GM19238 (cell line): Measurements from ENCODE around the gene RNU4-1.
"Not testable (repeated sequence)": the region's sequence is repeated elsewhere in the genome, so short reads cannot be mapped to it uniquely, and the experiment has no call there.

ENCODE experiments used
- DNase-seq: peaks from one replicate; pipeline ENCODE4 v3.0.0; 2011; ENCODE audit warnings: low spot score; ENCODE audit not compliant: insufficient read length

Gene RNU4-1

DNA sequence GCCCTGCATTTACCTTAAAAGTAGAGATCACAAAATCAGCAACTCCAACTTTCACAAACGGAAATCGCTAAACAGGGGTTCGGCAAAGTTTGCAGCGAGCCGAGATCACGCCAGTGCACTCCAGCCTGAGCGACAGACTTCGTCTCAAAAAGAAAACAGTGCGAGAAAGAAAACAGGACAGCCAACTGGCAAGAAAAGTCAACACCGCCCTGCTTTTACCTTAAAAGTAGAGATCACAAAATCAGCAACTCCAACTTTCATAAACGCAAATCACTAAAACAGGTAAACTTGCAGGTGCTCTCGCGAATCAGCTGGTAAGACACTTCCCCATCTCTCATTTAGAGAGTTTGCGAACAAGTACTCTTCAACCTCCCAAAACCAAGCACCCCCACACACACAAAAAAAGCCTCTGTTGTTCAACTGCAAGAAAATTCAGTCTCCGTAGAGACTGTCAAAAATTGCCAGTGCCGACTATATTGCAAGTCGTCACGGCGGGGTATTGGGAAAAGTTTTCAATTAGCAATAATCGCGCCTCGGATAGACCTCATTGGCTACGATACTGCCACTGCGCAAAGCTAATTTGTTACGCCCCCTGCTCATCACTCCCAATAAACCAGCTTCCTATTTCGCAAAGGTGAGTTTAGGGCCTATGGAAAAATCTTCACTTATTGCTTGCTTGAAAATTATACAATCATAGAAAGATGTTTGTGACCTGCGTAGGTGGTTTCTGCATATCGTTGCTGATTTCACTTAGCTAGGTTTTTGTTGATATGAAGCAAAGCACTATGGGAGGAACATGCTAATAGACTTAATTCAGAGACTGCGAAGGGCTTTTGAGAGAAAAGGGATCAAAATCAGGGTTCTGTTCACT lies at the start of gene RNU4-1:
Gene RNU4-1, minus strand, starts transcription at position 577 of the 871 bp plus-strand sequence.
- peak; percentile 21 for DNase-seq

DNA sequence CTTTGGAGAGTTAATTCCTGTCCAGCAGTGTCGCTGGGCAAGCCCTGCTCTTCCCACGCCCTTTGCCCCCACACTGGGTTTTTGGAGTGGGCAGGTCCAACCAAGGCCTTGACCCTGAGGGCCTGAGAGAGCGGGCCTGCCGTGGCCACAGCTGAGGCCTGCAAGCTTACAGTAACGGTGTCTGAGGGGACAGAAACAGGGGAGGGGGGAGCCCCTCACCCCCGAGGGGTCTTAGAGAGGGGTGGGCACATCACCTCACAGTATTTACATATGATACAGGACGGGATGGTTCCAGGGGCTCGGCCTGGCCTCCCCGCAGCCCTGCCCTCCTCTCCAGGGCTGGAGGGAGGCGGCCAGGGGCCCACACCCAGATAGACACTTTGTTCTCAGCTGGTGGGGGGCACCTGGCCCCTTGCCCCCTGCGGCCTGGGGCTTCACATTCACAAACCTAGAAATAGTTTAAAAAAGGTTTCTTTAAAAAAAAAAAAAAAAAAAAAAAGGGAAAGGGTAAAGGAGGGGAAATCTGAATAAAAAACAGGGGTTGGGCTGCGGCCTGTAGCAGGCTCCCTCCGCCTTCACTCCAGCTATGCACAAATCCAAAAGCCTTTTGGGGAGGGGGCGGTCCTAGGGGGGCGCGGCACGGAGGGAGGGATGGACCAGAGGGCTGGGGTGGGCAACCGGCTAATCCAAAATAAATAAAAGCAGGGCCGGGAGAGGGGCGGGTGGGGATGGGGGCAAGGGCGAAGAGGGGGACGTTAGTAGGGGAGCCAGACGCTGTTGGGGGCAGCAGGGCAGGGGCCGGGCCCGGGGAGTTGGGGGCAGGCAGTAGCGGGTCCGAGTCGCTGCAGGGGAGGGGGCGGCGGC lies 49.4 kb upstream of the RNU4-1 start:
- DNase-seq, result no peak

DNA sequence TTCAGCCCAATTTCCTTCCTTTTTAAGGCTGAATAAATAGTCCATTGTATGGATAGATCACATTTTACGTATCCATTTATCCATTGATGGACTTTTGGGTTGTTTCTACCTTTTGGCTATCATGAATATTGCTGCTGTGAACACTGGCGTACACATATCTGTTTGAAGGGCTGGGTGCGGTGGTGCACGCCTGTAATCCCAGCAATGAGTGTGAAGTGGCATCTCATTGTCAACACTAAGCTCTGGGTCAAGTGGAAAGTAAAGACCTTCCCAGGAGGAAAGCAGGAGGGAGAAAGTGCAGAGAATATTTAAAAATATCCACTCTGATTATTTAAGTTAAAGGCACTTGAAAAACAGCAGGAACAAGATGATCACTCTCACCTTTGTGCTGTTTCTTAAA lies 46.2 kb upstream of the RNU4-1 start:
- DNase-seq, result no peak

DNA sequence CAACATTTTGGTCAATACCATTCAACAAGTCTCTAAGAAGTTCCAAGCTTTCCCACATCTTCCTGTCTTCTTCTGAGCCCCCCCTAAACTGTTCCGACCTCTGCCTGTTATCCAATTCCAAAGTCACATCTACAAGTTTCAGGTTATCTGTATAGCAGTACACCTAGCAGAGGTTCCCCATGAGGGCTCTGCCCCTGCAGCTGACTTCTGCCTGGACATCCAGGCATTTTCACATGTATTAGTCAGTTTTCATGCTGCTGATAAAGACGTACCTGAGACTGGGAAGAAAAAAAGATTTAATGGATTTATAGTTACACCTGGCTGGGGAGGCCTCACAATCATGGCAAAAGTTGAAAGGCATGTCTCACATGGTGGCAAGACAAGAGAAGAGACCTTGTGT lies 44.7 kb upstream of the RNU4-1 start:
- no peak for DNase-seq

DNA sequence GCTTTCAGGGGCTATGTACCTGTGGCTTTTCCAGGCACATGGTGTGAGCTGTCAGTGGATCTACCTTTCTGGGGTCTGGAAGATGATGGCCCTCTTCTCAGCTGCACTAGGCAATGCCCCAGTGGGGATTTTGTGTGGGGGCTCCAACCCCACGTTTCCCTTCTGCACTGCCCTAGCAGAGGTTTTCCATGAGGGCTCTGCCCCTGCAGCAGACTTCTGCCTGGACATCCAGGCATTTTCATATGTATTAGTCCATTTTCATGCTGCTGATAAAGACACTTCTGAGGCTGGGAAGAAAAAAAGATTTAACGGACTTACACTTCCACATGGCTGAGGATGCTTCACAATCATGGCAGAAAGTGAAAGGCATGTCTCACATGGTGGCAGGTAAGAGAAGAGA lies 43.4 kb upstream of the RNU4-1 start:
- not testable (repeated sequence) for DNase-seq

DNA sequence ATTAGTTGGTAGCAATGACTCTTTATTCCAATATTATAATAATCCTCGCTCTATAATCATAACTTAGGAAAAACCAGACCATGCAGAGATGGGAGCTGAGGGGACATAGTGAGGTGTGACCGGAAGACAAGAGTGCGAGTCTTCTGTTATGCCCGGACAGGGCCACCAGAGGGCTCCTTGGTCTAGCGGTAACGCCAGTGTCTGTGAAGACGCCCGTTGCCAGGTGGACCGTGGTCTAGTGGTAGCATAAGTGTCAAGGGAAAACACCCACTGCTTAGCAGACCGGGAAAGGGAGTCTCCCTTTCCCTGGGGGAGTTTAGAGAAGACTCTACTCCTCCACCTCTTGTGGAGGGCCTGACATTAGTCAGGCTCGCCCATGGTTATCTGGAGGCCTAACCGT lies 42.4 kb upstream of the RNU4-1 start:
- not testable (repeated sequence) for DNase-seq

DNA sequence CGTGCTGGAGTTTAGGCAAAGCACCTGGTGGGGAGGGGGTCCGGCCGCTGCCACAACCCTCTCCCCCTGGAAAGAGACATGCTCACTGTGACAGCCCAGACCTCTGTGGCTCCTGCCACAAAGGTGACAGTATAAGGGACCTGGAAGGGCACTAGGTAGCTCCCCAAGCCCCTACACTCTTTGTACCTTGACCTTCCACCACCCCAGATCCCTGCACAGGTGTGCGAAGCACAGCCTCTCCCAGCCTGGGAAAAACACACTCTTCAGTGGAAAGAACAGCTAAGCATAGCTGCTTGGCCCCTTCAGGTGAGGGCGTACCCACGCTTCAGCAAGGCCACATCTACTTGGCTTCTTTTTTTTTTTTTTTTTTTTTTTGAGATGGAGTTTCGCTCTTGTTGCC lies 39.5 kb upstream of the RNU4-1 start:
- no peak for DNase-seq

DNA sequence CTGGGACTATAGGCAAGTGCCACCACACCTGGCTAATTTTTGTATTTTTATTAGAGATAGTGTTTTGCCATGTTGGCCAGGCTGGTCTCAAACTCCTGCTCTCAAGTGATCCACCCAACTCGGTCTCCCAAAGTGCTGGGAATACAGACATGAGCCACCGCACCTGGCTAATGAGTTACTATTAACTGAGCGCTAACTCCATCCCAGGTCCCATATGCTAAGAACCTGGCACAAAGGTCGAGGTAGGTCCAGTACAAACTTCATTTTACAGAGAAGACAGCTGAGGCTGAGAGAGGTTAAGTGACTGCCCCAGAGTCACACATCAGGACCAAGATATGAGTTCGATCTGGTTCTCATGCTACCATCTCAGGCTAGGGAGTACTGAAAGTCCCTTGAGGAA lies 39.0 kb upstream of the RNU4-1 start:
- no peak for DNase-seq

DNA sequence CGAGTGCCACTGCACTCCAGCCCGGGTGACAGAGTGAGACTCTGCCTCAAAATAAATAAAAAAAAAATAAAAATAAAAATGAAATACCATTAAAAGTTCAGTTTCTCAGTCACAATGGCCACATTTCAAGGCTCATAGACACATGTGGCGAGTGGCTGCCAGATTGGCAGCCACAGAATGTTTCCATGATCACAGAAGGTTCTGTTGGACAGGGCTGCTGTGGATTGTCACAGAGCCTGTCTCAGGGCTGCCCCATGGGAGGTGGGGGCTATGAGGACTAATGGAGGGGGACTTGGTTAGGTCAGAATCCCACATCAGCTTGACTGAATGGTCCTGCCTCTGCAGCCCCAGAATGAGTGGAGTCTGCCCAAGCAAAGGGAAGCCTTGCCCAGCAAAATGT lies 38.4 kb upstream of the RNU4-1 start:
- no peak for DNase-seq

DNA sequence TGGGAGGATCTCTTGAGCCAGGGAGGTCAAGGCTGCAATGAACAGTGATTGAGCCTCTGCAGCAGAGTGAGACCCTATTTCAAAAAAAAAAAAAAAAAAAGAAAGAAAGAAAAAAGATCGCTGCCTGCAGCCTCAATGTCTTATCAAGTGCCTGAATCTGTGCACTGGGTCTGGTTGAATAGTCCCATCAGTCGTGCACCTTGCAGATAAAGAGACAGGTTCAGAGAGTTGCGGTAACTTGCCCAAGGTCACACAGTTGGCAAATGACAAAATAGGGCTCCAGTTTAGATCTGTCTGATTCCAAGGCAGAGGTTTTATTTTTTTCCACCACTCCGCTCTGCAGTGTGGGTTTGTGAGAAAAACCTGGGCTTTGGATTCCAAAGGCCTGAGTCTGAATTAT lies 35.2 kb upstream of the RNU4-1 start:
- no peak for DNase-seq

DNA sequence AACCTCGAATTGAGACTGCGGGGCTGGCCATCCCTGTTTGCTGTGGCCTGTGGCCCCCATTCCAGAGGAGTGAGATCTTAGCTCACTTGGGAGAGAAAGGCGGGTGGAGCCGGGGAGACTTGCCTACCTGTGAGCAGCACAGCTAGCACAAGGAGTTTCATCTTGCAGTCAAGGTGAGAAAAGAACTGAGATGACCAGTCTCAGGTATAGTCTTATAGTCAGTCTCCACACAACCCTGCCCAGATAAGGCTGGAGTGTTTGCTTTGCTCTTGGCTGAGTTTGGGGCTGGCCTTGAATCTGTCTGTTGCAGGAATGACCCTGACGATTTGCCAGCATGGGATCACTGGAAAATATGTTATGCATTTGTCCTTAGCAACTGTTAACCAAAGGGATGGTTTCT lies 34.6 kb upstream of the RNU4-1 start, which contains the start of gene PLA2G1B:
Gene PLA2G1B, minus strand, starts transcription at position 187 of the 400 bp plus-strand sequence. Its CDS starts 26 bp downstream, at position 161.
- DNase-seq, result no peak

DNA sequence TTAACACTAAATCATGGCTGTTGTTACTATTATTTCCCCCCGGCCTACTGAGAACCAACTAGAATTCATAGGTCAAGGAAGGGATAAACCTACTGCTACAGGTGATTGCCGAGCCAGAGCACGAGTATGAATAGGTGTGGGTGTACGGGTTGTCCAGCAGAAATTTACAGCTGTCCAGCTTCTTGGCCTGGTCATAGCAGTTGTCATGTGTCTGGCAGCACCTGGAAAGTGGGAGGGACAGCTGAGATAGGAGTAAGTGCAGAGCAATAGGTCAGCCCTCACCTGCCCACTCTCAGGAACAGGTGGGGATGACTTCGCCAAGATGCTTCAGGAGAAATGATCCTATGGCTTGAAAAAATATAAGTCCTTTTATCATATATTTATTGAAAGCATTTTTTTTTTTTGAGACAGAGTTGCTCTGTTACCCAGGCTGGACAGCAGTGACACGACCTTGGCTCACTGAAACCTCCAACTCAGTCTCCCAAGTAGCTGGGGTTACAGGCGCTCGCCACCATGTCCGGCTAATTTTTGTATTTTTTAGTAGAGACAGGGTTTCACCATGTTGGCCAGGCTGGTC lies 31.9 kb upstream of the RNU4-1 start:
- DNase-seq, result no peak

DNA sequence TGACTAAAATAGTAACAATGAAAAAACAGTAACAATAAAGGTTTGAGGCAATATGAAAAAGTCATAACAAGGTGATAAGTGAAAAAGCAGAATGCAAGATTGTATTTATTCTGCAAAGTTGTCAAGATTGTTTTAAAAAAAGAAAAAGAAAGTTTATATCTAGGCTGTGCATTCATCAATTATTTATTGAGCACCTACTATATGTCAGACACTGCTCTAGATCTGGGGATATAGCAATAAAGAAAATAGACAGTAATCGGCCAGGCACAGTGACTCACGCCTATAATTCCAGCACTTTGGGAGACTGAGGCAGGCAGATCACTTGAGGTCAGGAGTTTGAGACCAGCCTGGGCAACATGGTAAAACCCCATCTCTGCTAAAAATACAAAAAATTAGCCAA lies 30.7 kb upstream of the RNU4-1 start:
- no peak for DNase-seq

DNA sequence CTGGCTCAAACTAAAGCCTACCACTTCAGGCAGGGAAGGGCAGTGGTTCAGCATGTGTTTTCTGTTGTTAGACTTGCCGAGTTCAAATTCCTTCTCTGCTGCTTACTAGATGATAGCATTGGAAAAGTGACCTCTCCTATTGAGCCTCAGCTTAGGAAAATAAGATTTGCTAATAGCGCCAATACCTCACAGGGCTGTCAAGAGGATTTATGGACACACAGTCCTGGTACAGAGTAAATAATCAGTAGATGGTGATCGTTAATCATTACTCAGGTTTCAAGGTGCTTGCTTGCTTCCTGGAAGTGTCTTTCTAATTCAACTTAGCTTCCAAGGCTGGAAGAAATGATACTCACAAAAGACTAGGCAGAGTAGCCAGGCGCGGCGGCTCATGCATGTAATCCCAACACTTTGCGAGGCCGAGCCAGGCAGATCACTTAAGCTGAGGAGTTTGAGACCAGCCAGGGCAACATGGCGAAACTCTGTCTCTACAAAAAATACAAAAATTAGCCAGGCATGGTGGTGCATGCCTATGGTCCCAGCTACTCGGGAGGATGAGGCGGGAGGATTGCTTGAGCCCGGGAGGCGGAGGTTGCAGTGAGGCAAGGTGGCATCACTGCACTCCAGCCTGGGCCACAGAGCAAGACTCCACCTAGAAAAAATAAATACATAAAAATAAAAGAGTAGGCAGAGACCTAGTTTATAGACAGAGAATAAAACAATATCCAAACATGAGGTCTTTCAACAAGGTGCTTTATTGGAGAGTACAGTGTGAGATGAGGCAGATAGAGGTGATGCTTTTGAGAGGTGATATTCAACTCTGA lies 28.6 kb upstream of the RNU4-1 start:
- no peak for DNase-seq

DNA sequence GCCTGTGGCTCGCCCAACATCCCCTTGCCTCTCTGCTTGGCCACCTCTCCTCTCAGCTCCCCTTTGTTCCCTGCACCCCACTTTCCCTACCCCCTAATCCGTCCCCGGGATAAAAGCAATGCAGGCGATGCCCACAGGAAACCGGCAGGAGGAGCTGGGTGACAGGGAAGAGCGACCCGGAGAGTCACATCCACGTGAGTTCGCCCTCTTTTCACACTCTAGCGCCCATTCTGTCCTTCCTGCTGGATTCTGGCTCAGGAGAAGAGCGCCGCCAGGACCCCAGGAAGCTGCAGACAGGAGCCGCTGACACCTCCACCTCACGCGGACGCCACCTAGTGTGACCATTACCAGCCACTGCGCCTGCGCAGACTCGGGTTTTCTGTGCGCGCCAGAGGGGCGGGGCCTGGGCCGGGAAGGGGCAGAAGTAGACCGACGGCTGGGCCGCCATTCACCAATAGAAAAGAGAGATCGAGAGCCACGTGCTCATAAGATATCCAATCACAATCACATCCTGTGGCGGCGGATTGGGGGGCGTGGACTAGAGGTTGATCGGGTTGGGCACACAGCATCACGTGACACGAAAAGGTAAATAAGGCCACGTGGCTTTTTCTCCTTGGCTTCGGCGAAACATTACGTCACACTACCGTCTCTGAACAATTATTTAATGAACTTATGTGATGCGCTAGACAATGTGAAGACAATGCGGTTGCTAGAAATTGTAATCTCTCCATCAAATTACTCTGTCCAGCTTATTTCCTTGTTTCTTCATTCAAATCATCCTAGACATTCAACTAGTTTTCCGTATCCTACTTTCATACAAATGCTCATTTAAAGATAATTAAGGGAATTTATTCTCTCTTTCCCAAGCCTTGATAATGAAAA lies 24.4 kb upstream of the RNU4-1 start:
- peak; percentile 95 for DNase-seq

DNA sequence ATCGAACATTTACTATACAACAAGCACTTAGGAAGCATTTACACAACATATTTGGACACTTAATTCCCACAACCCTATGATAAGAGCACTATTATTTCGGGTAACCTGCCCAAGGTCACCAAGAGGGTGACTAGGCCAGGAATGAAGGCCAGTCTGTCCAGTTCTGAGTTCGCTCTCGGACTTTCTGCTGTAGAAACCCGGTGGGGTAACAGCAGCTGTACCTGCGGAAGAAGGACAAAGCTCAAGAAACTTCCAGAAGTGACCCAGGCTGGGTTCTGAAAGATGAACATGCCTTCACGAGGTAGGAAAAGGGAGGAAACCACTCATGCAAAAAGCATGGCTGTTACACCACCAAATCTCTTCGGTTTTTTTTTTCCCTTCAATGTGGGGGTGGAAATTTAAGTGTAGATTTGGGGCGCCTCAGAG lies 23.8 kb upstream of the RNU4-1 start:
- no peak for DNase-seq

DNA sequence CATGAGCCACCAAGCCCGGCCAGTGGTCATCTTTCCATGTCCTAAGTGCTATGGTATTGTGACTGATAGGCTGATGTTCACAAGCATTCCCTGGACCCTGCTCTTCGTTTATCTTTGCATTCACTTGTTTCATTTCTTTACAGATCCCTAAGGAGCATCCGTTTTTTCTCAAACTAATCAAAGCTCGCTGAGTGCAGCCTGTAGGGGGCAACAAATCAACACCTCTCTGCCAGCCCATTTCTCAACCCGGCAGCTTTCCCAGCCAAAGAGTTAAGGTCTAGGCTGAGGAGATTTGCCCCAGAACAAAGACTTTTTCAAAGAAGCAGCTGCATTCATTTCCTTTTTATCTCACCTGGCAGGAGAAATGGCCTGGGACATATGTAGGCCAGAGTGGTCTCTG lies 21.2 kb upstream of the RNU4-1 start:
- no peak for DNase-seq

DNA sequence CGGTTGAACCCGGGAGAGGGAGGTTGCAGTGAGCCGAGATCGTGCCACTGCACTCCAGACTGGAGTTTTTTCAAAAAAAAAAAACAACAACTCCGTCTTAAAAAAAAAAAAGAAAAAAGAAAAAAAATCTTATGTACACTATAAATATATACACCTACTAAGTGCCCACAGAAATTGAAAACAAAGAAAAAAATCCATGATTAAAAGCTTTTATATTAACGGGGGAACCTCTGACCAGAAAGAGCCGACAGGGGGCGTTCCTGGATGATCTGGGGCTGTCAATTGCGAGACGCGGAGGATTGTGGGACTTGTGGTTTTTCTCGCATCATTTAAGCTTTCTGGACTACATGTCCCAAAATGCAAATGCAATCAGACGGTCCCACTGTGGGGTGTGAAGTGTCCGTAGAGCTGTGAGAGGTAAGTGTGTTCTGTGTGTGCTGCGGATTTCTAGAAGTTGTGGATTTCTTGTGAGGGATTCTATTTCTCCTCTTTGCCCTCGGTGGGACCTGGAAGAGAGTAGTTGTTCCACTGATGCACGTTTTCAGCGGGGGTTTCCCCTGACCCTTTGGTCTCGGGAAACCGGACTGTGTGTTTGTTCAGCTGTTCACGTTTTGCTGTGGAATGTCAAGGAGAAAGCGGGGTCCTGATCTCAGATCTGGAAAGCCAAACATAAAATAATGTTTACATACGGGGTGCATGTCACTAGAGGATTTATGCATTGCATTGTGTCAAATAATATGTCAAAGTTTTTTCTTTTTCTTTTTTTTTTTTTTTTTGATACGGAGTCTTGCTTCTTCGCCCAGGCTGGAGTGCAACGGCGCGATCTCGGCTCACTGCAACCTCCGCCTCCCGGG lies 9.2 kb upstream of the RNU4-1 start, which contains the start of gene SIRT4:
Gene SIRT4, plus strand, starts transcription at position 360 of the 854 bp plus-strand sequence. CDS start 1,241 bp downstream, outside the sequence.
- peak; percentile 91 for DNase-seq

DNA sequence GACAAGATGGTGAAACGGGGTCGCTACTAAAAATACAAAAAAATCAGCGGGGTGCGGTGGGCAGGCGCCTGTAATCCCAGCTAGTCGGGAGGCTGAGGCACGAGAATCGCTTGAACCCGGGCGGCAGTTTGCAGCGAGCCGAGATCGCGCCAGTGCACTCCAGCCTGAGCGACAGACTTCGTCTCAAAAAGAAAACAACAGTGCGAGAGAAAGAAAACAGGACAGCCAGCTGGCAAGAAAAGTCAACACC lies 701 bp downstream of the RNU4-1 start:
- no peak for DNase-seq
